HG03108 (cell line): ENCODE data around the gene REV1.
"Not testable (repeated sequence)": the region's sequence is repeated elsewhere in the genome, so short reads cannot be mapped to it uniquely, and the experiment has no call there.

ENCODE experiments used
- ATAC-seq: cut with Tn5 transposase; IDR thresholded peaks from one replicate; pipeline ENCODE4 v1.9.1; 2021; ENCODE audit warnings: moderate library complexity; ENCODE audit not compliant: unreplicated experiment

Gene REV1

DNA sequence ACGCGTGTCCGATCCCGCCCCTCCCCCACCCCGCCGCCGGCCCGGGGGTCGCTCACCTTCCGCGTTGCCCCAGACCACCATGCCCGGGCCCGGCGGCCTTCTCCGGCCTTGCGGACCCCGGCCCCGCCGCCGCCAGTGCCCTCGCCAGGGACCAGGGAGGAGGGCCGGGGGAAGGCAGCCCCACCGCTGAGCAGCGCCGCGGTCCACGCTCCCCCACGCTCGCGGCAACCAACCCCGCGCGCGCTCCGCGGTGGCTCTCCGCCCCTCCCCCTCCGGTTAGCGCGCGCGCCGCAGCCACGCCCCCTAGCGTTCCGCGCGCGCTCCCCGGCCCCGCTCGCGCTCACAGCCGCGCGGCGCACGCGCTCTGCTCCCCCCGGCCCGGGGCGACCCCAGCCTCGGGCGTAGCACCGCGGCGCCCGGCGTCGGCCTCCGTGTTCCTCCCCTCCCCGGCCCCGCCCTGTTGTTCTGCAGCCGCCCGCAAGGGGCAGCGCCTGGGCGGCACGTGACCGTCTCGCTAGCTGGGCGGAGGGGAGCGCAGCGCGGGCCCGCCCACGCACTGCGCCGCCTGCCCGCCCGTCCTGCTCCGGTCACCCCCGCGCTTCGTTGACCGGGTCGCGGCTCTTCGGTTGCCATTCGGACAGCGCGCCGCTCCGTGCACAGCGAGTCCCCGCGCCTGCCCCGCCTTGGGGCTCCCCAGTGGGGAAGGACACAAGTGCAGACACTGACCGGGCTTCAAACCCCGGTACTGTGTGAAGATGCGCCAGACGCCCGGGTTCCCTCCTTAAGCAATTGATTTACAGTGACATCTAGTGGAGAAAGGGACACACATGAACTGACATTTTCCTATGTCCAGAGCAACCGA, at the start of gene REV1:
REV1 (minus strand) TSS at position 257 of the 862 bp plus-strand sequence. CDS start 25,042 bp downstream, outside the sequence.
- ATAC-seq: peak; percentile 71

DNA sequence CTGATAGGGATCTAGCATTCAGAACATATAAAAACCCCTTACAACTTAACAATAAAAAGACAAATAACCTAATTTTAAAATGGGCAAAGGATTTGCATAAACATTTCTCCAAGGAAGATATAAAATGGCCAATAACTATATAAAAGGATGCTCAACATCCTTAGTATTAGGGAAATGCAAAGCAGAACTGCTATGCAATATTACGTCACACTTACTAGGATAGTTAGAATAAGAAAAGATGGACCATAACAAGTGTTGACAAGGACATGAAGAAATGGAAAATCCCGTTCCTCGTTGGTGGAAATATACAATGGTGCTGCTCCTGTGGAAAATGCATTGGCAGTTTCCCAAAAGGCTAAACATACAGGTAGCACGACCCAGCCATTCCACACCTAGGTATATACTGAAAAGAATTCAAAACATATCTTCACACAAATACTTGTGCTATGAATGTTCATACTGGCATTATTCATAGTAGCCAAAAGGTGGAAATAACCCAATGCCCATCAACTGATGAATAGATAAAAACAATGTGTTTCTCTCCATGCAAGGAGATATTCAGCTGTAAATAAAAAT, 48.2 kb upstream of the REV1 start:
- no peak for ATAC-seq

DNA sequence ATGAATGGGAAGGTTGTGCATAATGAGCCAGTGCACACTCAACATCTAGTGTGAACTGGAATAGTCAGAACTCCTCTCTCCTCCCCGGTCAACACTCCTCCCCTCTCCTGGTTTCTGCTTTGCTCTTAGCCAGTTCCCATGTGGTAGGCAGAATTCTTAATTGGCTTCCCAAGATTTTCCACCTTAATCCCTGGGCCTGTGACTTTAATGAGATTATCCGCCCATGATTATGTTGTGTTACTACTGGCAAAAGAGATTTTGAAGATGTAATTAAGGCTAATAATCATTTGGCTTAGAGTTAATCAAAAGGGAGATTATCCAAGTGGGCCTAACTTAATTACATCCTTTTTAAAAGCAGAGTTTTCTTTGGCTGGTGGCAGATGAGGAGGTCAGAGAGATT, 34.2 kb upstream of the REV1 start:
- ATAC-seq: no peak

DNA sequence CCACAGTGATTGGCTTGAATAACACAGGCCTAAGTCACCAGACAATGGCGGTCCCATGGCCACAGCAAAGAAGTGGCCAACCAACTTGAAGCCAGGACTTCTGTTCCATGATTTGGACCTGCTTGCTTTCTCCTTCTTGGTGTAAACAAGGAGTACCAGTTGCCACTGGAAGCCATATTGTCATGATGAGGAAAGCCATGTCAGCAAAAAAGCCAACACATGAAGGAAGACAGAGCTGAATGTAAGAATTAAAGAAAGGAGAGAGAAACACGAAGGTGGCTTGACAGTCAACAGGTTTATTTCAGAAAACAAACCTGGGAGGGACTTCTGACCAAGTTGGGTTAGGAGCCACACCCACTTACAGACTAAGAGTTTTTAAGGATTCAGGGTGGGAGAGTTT, 32.3 kb upstream of the REV1 start:
- no peak for ATAC-seq

DNA sequence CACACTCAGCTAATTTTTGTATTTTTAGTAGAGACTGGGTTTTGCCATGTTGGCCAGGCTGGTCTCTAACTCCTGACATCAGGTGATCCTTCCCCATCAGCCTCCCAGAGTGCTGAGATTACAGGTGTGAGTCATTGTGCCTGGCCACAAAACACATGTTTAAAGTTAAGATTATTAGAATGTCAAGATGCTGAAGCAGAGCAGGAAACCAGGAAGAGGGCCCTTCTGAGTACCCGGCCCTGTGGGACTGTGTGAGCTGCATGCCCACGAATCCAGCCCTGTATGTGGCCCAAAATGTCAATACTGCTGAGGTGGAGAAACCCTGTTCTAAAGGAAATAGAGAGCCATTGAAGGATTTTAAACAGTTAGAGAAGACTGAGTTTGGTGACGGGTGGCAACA, 31.0 kb upstream of the REV1 start:
- no peak for ATAC-seq

DNA sequence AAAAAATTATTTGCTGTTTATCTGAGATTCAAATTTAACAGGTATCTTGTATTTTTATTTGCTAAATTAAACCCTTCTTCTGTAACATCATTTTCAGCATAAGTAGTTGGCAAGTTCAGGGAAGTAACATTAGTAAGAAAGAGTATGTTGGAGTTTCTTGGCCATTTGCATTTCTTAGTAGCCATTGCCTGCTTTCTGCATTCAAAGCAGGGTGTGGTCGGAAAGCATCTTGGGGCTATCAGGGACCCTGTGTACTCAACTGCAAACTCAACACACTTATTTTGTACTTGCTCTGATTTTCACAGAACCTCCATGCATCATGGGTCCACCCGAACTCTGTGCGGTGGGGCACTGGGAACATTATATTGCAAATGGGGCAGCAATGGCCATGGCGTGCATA, 30.4 kb upstream of the REV1 start:
- ATAC-seq: no peak

DNA sequence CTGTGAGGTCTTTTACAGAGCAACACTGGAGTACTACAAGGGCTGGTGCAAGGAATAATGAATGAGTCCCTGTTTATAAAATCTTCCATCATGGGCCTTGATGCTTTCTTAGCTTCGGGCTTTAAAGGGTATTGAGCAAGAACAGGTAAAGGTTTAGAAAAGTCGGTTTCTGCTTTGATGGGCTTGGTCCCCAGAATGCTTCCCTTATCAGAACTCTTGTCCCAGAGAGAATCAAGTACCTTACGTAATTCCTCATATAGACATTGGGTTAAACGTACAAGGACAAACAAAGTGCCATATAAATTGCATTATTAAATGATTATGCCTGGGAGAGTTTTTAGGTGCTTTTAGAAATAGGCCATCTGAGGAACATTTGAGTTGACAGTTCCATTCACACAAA, 24.5 kb upstream of the REV1 start:
- no peak for ATAC-seq

DNA sequence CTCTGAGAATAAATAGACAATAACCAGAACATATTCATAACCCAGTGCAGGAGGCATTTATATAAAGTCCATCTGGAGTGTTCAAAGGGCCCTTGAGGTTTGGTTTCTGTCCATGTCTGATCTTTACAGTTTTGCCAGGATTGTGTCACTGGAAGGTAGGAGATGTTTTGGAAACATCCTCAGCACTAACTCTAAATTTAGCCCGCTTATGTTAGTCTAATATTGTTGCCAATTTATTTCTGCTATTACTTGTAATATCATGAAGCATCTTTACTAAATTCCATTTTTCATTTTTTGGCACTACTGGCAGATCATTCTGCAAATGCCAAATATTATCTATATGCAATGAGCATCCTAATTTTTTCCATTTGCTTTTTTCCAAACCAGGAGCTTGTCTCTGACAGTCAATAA, 22.4 kb upstream of the REV1 start:
- no peak for ATAC-seq

DNA sequence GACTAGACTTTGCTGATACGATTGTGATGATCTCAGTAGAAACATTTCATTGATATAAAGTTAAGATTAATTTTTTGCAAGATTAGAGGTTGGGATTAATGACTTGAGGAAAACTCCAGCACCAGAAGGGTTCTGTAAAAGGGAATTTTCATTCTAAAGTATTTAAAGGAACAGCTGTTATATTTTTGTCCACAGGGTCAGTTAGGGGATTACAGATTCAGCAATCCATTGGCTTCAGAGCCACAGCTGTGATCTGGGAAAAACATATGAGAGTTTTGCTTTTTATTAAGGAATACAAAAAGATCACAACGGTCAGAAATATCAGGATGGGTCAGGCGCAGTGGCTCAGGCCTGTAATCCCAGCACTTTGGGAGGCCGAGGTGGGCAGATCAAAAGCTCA, 19.6 kb upstream of the REV1 start:
- no peak for ATAC-seq

DNA sequence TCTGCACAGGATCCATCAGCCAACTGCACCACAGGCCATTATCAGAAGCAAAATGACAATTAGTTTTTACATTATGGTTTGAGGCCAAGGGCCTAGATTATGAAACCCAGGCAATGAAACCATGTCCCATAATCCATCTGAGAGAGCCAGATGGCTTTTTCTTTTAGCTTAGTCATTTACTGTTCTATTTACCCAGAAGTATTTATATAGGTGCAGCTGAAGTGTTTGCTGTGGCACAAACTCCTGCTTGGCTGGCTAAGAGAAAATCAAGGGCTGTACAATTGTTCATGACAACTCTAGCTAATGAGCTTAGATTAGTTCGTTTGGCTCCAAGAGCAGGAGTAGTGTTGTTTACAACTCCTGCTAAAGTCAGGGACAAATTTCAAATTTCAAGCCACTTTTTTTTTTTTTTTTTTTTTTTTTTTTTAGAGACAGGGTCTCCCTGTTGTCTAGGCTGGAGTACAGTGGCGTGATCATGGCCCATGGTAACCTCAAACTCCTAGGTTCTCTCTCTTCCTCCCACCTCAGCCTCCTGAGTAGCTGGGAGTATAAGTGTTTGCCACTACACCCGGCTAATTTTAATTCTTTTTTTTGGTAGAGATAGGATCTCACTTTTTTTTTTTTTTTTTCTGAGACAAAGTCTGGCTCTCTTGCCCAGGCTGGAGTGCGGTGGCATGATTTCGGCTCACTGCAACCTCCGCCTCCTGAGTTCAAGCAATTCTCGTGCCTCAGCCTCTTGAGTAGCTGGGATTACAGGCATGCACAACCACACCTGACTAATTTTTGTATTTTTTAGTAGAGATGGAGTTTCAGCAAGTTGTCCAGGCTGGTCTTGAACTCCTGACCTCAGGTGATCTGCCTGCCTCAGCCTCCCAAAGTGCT, 18.4 kb upstream of the REV1 start:
- ATAC-seq: no peak

DNA sequence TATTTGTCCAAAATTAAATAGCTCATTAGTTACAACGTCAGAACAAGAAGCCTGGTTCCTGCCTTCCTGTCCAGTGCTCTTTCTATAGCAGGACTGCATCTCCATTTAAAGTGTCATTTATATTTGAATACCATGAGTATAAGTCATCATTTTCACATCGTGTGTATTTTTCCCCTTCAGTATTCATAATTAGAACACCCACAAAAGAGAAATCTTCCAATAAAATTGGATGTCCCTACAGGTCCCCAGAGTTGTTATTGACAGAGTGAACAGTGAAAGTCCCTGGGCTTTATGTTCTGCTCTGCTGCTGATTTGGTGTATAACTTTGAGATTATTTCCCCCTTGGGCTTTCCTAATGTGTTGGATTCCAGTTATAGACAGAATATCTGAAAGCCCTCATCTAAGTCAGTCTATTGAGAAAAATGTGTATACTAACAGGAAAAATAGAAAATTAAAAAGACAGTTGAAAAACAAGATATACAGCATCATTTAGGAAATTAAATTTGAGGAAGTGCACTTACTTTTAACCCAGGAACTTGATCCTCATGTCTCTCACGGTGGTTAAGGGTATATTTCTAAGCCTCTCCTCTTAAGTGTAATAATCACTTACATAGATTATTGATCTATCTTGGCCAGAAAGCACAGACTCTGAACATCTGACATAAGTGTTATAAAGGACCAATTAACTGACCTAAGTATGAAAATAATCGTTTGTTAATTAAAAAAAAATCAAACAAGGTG, 15.2 kb upstream of the REV1 start:
- ATAC-seq: no peak

DNA sequence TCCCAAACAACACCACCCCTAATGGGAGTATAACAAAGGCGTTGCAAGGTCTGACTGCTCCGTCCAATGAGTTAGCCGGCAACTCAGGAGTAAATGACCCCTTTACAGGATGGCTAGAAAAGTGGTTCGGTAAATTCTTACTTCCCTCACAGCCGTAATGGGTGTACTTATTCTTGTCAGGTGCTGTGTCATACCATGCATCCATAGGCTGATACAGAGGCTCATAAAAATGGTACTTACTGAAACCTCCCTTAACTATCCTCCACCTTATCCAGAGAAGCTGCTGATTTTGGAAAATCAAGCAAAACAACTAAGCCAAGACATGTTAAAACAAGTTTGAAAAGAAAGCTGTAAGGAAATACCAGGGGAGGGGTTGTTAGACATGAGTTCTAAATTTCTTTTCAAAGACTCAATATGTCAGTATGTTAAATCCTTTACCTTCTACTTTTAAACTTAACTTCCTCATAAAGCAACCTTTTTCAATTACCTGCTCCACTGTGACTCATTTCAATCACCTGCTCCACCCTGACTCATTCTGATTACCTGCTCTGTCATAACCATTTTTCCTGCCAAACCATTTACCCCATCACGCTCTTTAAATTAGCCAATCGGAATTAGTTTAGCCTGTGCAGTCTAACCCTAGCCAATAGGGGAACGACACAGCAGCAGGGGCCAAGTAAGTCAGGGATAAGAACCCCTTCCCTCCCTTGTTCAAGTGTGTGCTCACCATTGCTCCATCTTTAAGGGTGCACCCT, 14.0 kb upstream of the REV1 start:
- ATAC-seq: not testable (repeated sequence)

DNA sequence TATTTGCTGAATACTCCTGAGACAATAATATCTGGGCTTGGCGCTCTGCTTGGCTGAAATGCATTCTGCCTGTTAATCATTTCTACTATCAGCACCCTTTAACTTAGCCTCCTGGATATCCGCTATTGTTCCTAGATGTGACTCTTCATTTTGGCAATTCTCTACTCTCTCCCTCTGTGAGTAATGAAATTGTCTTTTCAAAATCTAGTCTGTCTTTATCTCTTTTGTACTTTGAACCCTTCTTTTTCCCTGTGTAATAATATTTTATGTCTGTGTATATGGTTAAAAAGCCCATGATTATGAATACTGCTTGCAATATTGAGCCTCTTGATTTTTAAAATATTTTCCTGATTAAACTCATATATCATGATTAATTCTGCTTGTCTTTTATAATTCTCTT, 6.2 kb upstream of the REV1 start:
- no peak for ATAC-seq

DNA sequence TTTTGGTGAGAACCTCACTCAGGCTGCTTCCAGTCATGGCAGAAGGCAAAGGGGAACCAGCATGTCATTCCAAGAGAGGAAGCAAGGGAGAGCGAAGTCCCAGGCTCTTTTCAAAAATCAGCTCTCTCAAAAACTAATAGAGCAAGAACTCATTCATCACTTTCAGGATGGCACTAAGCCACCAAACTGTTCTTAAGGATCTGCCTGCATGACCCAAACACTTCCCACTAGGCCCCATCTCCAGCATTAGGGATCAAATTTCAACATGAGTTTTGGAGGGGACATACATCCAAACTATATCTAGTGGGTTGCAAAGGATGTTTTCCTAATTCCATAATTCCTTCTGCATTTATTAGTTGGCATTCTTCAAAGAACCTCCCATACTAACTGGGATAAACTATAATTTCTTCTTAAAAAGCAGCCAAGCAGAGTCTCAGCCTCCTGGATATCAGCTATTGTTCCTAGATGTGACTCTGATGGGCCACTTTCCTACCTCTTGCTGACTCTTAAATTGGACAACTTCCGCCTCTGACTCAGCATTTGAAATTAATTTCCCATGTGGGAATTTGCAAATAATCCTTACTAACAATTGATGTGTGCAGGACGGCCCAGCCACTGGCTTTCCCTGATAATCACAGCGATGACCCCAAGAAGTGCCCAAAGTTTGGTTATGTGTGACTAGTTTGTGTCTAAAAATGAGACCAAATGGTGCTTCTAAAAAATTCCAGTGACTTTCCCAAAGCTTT, 5.5 kb upstream of the REV1 start:
- ATAC-seq: no peak

DNA sequence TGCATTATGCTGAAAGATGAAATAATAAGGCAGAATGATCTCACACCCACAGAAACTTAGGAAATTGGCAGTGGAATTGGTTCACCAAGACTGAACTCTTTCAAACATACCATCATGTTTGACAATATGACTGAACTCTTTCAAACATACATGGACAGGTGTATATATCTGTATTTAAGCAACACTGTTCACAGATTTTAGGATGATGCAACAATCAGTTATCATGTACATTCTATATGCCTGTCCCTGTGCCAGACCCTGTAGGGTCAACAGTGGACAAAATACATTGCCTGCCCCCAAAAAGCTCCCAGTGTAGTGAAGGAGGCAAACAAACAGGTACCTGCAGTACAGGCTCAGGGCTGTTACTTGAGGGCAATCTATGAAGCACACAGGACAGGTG, 2.9 kb upstream of the REV1 start:
- ATAC-seq: no peak

DNA sequence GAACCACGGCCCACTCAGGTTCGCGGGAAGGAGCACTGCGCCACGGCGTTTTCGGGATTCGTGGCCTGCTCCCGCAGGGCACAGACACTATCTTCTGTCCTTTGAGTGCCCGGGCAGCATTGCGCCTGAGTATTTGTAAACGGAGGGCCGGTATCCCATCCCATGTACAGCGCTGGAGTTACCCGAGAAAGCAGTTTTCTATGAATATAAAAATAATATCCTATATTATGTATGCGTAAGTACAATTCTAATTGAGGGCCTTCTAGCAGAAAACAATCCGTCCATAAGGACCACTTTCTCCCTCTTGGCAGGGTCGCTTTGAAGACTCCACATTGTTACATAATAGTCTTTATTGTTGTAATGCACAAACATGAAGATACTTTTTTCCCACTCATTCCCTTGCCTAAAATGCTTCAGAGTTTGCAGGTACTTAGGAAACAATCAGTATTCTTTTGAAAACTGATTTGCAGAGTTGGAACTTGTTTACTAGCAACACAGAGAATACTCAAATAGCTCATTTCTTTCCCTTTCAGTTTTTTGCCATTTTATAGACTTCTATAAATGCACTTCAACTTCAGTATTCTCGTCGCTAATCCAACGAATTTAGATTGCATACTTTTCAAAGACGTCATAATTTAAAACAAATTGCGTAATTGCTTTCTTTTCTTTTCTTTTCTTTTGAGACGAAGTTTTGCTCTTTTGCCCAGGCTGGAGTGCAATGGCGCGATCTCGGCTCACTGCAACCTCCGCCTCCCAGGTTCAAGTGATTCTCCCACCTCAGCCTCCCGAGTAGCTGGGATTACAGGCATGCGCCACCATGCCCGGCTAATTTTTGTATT, 1.0 kb upstream of the REV1 start:
- ATAC-seq: no peak

DNA sequence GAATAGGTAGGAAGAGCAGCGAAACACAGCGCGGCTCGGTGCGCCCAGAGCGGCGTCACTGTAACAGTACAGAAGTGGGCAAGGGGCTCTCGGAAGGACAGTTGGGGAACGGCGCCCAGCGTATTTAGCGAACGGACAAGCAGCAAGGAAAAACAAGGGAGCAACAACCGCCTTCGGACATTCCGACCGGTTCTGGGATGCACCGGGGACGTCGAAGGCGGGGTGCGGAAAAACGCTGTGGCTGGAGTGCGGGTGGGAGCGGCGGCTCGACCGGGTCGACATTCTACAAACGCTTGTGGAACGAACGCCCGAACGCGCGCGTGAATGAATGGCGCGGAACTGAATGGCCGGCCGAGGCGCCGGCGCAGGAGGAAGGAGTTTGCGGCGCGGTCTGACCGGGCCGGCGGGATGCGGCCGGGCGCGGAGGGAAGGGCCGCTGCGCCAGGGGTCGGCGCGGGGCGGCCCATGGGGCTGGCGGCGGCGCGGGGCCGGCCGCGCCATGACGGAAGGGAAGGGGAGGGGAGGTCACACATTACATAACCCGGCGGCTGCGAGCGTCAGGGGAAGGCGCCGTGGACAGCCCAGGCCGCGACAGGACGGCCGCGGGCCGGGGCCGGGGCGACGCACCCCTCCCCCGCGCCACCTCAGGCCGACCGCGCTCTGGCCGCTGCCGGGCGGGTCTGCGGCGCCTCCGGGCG, 605 bp downstream of the REV1 start:
- peak; percentile 23 for ATAC-seq

DNA sequence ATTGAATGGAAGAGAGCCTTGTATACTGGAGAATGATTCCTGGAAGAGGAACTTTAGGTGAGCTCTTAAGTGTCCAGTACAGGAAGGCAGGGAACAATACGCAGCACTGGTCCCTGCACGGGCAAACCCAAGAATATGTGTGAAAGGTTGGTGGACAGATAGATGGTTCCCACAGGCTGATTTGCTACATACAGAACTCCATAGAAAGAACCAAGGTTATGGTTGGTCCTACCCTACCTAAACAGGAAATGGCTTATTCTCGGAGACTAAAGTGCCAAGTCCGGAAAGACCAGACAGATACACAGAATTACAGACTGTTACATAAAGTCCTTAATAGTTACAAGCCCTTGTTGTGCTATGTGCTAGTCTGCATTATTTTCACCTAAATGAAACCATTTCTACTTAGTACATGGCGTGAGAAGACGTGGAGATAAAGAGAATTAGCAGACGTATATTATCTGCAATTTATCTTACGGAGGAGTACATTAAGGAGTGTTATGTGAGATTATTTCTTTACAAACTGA, 1.2 kb downstream of the REV1 start:
- no peak for ATAC-seq
